ENCODE data around the gene MAN2B1.
A peak's percentile ranks its signal among the peaks of the same experiment; 100 is the strongest.

Gene MAN2B1

GRCh38 chr19:12695997-12696365, 29.4 kb upstream of the MAN2B1 start:
- TF ChIP-seq CTCF (IDR thresholded peaks at IDR 0.05), result no peak
- peak overlapping the region; percentile 73 for H3K4me3 ChIP-seq
- H3K27ac ChIP-seq, result peak overlapping the region in 1 of 2 donors; percentile 86
- no peak for DNase-seq (ENCODE audit: low spot score)

- Histone ChIP-seq H3K27ac (no peak overlapping the region), H3K4me3 (peak overlapping the region; percentile 73)
- no peak for TF ChIP-seq CTCF (IDR thresholded peaks at IDR 0.05)
- no peak for DNase-seq (ENCODE audit: low spot score)
Observed at GRCh38 chr19:12695514-12695913, 29.0 kb upstream of the MAN2B1 start.

- Histone ChIP-seq H3K27ac (no peak overlapping the region), H3K4me3 (no peak overlapping the region)
- no peak for TF ChIP-seq CTCF (IDR thresholded peaks at IDR 0.05)
- no peak for DNase-seq (ENCODE audit: low spot score)
Observed at GRCh38 chr19:12695096-12695495, 28.6 kb upstream of the MAN2B1 start.

GRCh38 chr19:12694641-12695040, 28.1 kb upstream of the MAN2B1 start:
- no peak for TF ChIP-seq CTCF (IDR thresholded peaks at IDR 0.05)
- DNase-seq (ENCODE audit: low spot score), result no peak
- Histone ChIP-seq H3K27ac (no peak overlapping the region), H3K4me3 (no peak overlapping the region)

- DNase-seq (ENCODE audit: low spot score), result no peak
- no peak overlapping the region for H3K4me3 ChIP-seq
- H3K27ac ChIP-seq, result no peak overlapping the region
- no peak for TF ChIP-seq CTCF (IDR thresholded peaks at IDR 0.05)
Observed at GRCh38 chr19:12692960-12693359, 26.4 kb upstream of the MAN2B1 start.

- Histone ChIP-seq H3K4me3 (no peak overlapping the region), H3K27ac (no peak overlapping the region)
- DNase-seq (ENCODE audit: low spot score), result peak; percentile 68
- TF ChIP-seq CTCF (IDR thresholded peaks at IDR 0.05), result no peak
Observed at GRCh38 chr19:12689581-12690216, 23.2 kb upstream of the MAN2B1 start.

- TF ChIP-seq CTCF (IDR thresholded peaks at IDR 0.05), result no peak
- Histone ChIP-seq H3K4me3 (no peak overlapping the region), H3K27ac (no peak overlapping the region)
- DNase-seq (ENCODE audit: low spot score), result no peak
Observed at GRCh38 chr19:12689012-12689411, 22.5 kb upstream of the MAN2B1 start.
